GM12872 (cell line): ENCODE results near the gene SMC2.

Experiments
- TF ChIP-seq, protein P1 (sequence below): IDR thresholded peaks from 3 replicates; pipeline ENCODE4 v1.5.1; 2011; ENCODE audit warnings: low read depth, mild to moderate bottlenecking, low read length, moderate library complexity; ENCODE audit not compliant: insufficient read depth

SMC2 gene

DNA sequence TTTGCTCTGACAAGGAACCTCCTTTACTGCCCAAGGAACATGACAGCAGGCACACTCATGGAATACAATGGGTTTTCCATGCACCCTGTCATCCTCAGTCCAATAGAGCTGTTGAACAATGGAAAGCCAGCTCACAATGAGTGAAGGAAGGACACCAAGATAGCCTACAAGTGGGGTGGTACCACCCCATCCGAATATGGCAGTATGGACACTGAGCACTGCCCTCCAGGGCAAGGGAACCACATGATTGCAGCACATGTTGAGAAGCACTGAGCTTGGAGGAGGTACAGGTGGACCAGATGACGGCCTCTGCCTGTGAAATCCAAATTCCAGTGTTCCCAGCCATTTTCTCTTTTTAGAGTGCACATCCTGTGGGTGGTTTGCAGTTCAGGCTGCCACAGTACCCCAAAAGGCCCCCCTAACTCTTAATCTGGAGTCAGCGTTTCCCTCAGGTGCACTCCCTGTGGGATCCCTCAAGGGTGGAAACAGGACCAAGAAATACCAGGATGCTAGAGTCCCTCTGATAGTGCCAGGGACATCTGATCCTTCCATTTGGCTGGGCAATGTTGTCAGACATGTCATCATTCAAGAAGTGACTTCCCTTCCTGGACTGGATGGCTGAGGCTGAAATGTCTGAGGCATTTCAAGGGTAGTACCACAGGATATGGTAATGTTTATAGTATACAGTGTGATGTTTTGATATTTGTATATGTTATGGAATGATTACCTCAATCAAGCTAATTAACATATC lies 48.9 kb downstream of the SMC2 start:
- TF ChIP-seq, protein P1, sequence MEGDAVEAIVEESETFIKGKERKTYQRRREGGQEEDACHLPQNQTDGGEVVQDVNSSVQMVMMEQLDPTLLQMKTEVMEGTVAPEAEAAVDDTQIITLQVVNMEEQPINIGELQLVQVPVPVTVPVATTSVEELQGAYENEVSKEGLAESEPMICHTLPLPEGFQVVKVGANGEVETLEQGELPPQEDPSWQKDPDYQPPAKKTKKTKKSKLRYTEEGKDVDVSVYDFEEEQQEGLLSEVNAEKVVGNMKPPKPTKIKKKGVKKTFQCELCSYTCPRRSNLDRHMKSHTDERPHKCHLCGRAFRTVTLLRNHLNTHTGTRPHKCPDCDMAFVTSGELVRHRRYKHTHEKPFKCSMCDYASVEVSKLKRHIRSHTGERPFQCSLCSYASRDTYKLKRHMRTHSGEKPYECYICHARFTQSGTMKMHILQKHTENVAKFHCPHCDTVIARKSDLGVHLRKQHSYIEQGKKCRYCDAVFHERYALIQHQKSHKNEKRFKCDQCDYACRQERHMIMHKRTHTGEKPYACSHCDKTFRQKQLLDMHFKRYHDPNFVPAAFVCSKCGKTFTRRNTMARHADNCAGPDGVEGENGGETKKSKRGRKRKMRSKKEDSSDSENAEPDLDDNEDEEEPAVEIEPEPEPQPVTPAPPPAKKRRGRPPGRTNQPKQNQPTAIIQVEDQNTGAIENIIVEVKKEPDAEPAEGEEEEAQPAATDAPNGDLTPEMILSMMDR: no peak

DNA sequence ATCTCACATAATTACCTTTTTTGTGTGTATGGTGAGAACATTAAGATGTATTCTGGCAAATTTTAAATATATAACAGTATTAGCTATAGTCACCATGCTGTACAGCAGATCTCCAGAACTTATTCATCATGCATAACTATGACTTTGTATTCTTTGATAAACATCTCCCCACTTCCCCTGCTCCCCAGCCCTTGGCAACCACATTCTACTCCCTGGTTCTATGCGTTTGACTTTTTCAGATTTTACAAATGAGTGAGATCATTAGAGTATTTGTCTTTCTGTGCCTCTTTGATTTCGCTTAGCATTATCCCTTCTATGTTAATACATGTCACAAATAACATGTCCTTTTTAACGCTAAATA lies 49.4 kb downstream of the SMC2 start:
- TF ChIP-seq, protein P1: no peak

DNA sequence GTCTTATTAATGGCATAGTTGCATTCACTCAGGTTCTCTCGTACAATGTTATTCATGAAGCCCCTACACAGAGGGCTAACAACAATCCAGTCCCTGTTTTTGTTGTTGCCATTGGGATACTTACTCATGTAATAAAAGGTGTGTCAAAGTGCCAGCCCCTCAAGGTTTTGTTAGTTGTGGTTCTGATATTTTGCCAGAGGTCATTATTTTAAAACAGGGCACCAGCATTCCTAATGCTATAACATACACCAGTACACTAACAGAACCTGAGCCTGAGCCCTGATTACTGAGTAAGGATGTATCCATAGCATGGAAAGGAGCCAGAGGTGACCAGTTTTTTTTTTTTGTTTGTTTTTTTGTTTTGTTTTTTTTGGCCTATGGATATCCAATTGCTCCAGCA lies 50.2 kb downstream of the SMC2 start:
- TF ChIP-seq, protein P1: no peak

DNA sequence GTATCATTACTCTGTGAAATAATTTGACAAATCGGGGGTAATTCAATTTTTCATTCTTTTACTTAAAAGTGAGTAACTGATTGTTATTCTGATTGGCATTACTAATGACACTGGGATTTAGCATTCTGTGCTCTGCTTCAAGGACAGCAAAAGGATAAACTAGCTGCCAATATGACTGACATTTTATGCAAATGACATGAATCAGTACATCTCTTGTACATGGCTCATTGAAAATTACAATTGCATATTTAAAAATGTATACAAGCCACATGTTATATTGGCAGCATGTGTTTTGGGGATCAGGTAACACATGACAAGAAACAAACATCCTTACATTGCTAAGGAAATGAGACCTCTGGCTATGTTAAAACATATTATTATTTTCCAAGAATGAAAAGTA lies 79.0 kb downstream of the SMC2 start:
- TF ChIP-seq, protein P1: no peak

DNA sequence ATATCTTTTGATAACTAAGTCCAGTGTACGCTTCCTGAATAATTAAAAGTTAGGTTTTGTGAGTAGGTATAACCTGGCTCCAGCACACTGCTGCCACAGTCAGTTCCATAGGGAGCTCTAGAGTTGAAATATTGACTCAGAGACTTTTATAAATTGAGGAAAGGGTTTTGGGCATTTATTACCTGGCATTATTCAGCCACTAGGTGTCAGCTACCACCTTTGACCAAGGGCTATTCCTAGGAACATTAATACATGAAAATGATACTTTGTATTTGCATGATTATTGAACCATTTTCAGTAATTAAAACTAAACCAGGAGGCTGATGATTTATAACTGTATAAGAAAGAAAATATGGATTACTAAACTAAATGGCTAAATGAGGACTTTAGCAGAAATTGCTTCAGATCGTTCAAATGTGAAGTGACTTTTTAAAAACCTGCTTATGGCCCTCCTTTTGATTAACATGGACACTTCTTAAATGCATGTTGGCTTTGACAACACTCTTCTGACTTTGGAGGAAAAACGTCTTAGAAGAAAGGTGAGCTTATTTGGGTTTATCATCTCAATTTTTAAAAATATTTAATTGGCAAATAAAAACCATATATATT lies 83.0 kb downstream of the SMC2 start:
- TF ChIP-seq, protein P1: peak; percentile 44; the same call in 2 of the 3 replicates

DNA sequence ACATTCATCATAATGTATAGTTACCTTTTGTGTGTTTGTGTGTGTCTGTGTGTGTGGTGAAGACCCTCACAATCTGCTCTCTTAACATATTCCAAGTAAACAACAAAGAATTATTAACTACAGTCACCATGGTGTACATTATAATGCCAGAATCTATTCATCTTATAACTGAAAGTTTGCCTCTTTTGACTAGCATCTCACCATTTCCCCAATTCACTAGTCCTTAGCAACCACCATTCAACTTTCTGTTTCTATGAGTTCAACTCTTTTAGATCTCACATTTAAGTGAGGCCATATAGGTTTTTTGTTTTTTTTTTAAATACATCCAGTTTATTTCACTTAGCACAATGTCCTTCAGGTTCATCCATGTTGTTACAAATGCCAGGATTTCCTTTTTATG lies 83.6 kb downstream of the SMC2 start:
- TF ChIP-seq, protein P1: no peak
